Brain microvascular endothelial cell (primary cell): ENCODE measurements around the gene STK39.

Experiments used
- DNase-seq: peaks from one replicate; pipeline ENCODE4 v3.0.0-alpha.2; 2020
- H3K27ac ChIP-seq: fragments of 250-450 bp; sonication (Bioruptor Pico); 2 replicates; pipeline ENCODE4 v1.5.1; 2020; ENCODE audit warnings: mild to moderate bottlenecking, moderate library complexity
- H3K27me3 ChIP-seq: fragments of 250-450 bp; sonication (Bioruptor Pico); replicated peaks from 2 replicates; pipeline ENCODE4 v1.5.1; 2020; ENCODE audit warnings: mild to moderate bottlenecking
- H3K36me3 ChIP-seq: fragments of 250-450 bp; sonication (Bioruptor Pico); replicated peaks from 2 replicates; pipeline ENCODE4 v1.5.1; 2020; ENCODE audit warnings: mild to moderate bottlenecking
- H3K4me3 ChIP-seq: 2 replicates; pipeline ENCODE4 v1.5.1; 2011; ENCODE audit warnings: low read depth, mild to moderate bottlenecking, control low read depth, low read length, moderate library complexity
- CTCF ChIP-seq: IDR thresholded peaks from 2 replicates; pipeline ENCODE4 v1.5.1; 2011; ENCODE audit warnings: low read depth, mild to moderate bottlenecking, moderate library complexity, low read length, control low read depth, inconsistent platforms; ENCODE audit errors: missing control alignments
- in situ Hi-C: cut with HindIII; loops from 2 replicates; pipeline ENCODE4 v1.10.0; 2017; ENCODE audit warnings: low sequenced_read_pairs, low pct_ligation_motif_present

The STK39 gene

GRCh38 chr2:168165985-168166901, 81.2 kb downstream of the STK39 start:
- no peak for TF ChIP-seq CTCF
- Histone ChIP-seq H3K36me3 (peaks cover 4% of the 10 kb centered on the region), H3K27me3 (no peaks in the 10 kb centered on the region), H3K4me3 (no peak overlapping the region), H3K27ac (no peak overlapping the region)
- DNase-seq, result no peak
- in situ Hi-C loops, result no loop called here

GRCh38 chr2:168165397-168165796, 82.0 kb downstream of the STK39 start:
- Histone ChIP-seq H3K27me3 (no peaks in the 10 kb centered on the region), H3K4me3 (no peak overlapping the region), H3K27ac (no peak overlapping the region), H3K36me3 (peaks cover 4% of the 10 kb centered on the region)
- no peak for TF ChIP-seq CTCF
- in situ Hi-C loops, result no loop called here
- peak; percentile 36 for DNase-seq

DNA sequence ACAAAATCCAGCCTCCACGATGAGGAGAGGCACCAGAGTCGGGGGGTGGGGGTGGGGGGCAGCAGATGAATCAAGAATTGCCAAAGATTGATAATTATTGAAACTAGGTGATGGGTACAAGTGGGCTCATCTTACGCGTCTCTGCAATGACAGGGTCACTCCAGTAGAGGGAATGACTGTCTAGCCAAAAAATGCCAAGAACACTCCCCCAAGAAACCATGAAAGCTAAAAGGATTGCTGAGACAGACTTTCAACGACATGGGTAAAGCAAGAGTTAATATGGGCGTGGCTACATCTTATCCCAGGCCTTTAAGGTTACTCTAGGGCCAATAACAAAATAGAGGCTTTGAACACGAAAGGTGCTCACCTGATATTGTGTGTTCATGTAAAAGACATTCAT, 86.5 kb downstream of the STK39 start:
- DNase-seq, result no peak
- no peaks in the 10 kb centered on the region for H3K27me3 ChIP-seq
- peak; percentile 46 for TF ChIP-seq CTCF
- in situ Hi-C loops, result no loop called here
- H3K27ac ChIP-seq, result peak overlapping the region; percentile 42
- peaks cover 4% of the 10 kb centered on the region for H3K36me3 ChIP-seq
- no peak overlapping the region for H3K4me3 ChIP-seq

DNA sequence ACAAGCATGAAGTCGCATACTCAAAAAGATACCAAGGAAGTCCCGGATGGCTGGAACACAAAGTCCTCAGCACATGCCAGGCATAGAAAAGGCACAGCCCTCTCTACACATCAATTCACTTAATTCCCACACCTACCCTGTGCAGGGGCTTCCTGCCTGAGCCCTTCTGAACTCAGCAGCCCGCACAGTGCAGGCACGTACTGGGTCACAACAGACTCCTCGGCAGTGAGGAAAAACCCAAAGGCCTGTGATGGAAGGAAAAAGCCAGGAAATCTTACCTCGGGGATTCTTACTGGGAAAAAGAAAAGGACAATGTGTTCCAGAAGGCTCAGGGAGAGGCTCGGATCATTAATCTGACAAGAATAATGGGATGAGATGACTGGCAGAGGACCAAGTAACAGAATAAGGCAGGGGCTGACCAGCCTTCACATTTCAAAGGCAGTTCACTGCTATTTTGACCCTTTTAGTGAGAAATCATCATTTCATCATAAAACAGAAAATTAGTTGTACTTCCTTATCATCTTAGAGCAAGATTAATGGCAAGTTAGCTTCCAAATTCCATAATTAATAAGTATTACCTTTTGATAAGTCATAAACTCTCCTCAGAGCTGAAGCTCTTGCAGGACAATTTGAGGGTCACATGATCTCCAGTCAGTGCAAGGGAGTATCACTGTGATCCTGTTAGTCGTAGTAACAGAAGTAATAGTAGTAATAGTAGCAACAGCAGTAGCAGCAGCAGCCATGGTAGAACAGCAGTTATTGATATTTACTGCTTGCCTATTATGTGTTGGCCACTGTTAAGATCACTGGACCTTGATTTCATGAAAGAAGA, 87.4 kb downstream of the STK39 start:
- Histone ChIP-seq H3K4me3 (no peak overlapping the region), H3K27me3 (no peaks in the 10 kb centered on the region)
- no peak for TF ChIP-seq CTCF

DNA sequence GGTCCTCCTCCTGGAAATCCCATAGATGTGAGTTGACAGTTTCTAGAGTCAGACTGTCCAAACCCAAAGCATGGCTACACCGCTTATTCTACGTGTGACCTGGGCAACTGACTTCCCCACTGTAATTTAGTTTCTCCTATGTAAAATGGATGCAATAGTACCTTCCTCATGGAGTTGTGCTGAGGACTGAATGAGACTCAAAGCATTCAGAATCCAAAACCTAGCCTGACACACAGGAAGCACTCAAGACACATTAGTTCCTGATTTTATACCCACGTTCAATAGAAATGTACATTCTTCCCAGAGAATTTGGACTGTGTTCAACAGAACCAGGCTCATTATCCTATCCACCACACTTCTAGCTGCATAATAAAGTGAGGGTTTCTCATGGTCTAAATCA, 88.8 kb downstream of the STK39 start:
- in situ Hi-C loops, result no loop called here
- no peak overlapping the region for H3K4me3 ChIP-seq
- no peaks in the 10 kb centered on the region for H3K27me3 ChIP-seq
- H3K36me3 ChIP-seq, result peaks cover 3% of the 10 kb centered on the region
- no peak for DNase-seq
- no peak overlapping the region for H3K27ac ChIP-seq
- TF ChIP-seq CTCF, result no peak

More for the DNA sequence above, 87.4 kb downstream of the STK39 start:
- in situ Hi-C loops, result no loop called here
- DNase-seq, result no peak
- H3K27ac ChIP-seq, result no peak overlapping the region
- H3K36me3 ChIP-seq, result peaks cover 4% of the 10 kb centered on the region
